Vagina (tissue), 2 donors: ENCODE data around the gene VSTM4. TPM values are rescaled to one million over a fixed set of nuclear protein-coding genes. Genes with fewer than 3 reads are reported as not detected.

Experiments
- DNase-seq, 2 donors: peaks; one replicate each; pipeline ENCODE4 v3.0.0-alpha.2; 2017; ENCODE audit errors: extremely low spot score in 2 of 2
- H3K27ac ChIP-seq: fragments of 200-600 bp; sonication (generic); one replicate; pipeline ENCODE4 v1.5.1; 2019
- H3K27me3 ChIP-seq: fragments of 200-600 bp; sonication (generic); one replicate; pipeline ENCODE4 v1.5.1; 2019
- H3K36me3 ChIP-seq, 2 donors: fragments of 200-600 bp; sonication (generic); one replicate each; pipeline ENCODE4 v1.5.1; 2017 to 2019
- H3K4me1 ChIP-seq: fragments of 200-600 bp; sonication (generic); one replicate; pipeline ENCODE4 v1.5.1; 2019
- H3K4me3 ChIP-seq, 2 donors: fragments of 200-600 bp; sonication (generic); 1 replicate in 1 of 2; 2 replicates in 1 of 2; pipeline ENCODE4 v1.5.1; 2016 to 2019
- H3K9me3 ChIP-seq: fragments of 200-600 bp; sonication (generic); one replicate; pipeline ENCODE4 v1.5.1; 2019
- POLR2A ChIP-seq, 2 donors: fragments of 450-650 bp; IDR thresholded peaks; one replicate each; pipeline ENCODE4 v1.6.1; 2017; ENCODE audit warnings: antibody characterized with exemption in 2 of 2, mild to moderate bottlenecking in 2 of 2, moderate library complexity in 2 of 2
- POLR2AphosphoS5 ChIP-seq, 2 donors: sonication (generic); formaldehyde crosslinking; IDR thresholded peaks; one replicate each; pipeline ENCODE4 v1.9.0; 2017; ENCODE audit warnings: antibody characterized with exemption in 2 of 2, mild to moderate bottlenecking in 2 of 2, low read depth in 1 of 2; ENCODE audit not compliant: insufficient read depth in 1 of 2
- intact Hi-C: fragments of 100-400 bp; cut with DNase I; formaldehyde crosslinking; loops from one replicate; pipeline ENCODE4 v1.15.1; 2023
- microRNA-seq: library from miRNA; unstranded; fragments of <30 nt; microRNA quantifications from one replicate; pipeline ENCODE4, GENCODE V29; 2017; ENCODE audit warnings: borderline number of aligned reads, borderline replicate concordance
- small RNA-seq: library from RNA; depleted of rRNA; stranded (forward); fragments of <200 nt; gene quantifications from one replicate; pipeline ENCODE3, GENCODE V24; 2016
- total RNA-seq: library from RNA; depleted of rRNA; stranded (reverse); fragments of >200 nt; gene quantifications from one replicate; pipeline ENCODE4 v1.2.3, GENCODE V29; 2016
- TF ChIP-seq, protein P1 (sequence below), 3 experiments: fragments of 450-650 bp in 2 of 3; fragments of 200-600 bp in 1 of 3; sonication (generic) in 1 of 3; IDR thresholded peaks; one replicate each; pipeline ENCODE4 v1.5.1; 2017 to 2019; ENCODE audit warnings: antibody characterized with exemption in 3 of 3, mild to moderate bottlenecking in 2 of 3, moderate library complexity in 2 of 3

VSTM4 gene
- total RNA-seq, 1 donor from 2014 or later: 14.0 TPM

DNA sequence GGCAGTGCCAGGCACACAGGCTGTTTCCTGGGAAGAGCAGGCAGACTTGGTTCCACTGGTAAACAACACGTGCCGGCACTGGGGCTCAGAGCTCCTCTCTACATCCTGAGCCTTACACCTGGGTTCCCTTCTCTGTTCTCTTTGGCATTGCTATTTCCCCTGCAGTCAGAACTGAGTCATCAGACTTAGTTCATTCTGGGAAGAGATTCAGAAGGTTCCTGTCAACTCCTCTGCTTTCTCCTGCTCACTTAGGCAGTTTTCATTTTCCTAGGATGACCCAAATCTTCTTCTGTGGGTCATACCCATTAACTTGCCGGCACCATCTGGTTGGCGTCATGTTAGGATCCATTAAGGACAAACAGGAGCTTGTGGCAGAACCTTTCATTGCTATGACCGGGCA is 142.3 kb downstream of the VSTM4 start:
- no peaks in the 10 kb centered on the region for H3K27me3 ChIP-seq
- TF ChIP-seq POLR2AphosphoS5 (IDR thresholded peaks at IDR 0.05; ENCODE audit: insufficient read depth in 1 of 2, low read depth in 1 of 2) (no peak), POLR2A (IDR thresholded peaks at IDR 0.05) (no peak)
- TF ChIP-seq, protein P1, sequence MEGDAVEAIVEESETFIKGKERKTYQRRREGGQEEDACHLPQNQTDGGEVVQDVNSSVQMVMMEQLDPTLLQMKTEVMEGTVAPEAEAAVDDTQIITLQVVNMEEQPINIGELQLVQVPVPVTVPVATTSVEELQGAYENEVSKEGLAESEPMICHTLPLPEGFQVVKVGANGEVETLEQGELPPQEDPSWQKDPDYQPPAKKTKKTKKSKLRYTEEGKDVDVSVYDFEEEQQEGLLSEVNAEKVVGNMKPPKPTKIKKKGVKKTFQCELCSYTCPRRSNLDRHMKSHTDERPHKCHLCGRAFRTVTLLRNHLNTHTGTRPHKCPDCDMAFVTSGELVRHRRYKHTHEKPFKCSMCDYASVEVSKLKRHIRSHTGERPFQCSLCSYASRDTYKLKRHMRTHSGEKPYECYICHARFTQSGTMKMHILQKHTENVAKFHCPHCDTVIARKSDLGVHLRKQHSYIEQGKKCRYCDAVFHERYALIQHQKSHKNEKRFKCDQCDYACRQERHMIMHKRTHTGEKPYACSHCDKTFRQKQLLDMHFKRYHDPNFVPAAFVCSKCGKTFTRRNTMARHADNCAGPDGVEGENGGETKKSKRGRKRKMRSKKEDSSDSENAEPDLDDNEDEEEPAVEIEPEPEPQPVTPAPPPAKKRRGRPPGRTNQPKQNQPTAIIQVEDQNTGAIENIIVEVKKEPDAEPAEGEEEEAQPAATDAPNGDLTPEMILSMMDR (IDR thresholded peaks at IDR 0.05): no peak
- intact Hi-C loops: no loop called here
- no peak overlapping the region for H3K27ac ChIP-seq
- no peaks in the 10 kb centered on the region for H3K36me3 ChIP-seq
- DNase-seq: no peak
- no peaks in the 10 kb centered on the region for H3K4me1 ChIP-seq
- no peaks in the 10 kb centered on the region for H3K9me3 ChIP-seq
- H3K4me3 ChIP-seq: no peak overlapping the region

DNA sequence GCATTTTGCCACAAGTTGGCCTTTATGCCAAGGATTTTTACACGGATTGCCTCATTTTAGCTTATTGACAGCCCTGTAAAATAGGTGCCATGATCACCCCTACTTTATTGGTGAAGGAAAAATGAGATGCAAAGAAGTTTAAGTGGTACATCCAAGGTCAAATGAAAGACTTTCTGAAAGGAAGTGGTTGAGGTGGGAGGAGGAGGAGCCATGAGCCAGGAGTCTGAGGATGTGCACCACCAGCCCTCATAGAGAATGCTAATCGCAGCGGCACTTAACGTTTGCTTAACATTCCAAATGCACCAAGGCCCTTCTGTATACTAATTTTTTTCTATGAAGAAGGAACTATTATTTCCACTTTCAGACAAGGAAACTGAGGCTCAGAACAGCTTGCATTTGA is 144.7 kb downstream of the VSTM4 start:
- no peak overlapping the region for H3K27ac ChIP-seq
- TF ChIP-seq, protein P1 (IDR thresholded peaks at IDR 0.05): no peak
- TF ChIP-seq POLR2A (IDR thresholded peaks at IDR 0.05) (no peak), POLR2AphosphoS5 (IDR thresholded peaks at IDR 0.05; ENCODE audit: insufficient read depth in 1 of 2, low read depth in 1 of 2) (no peak)
- no peak overlapping the region for H3K4me3 ChIP-seq
- no peaks in the 10 kb centered on the region for H3K9me3 ChIP-seq
- no peaks in the 10 kb centered on the region for H3K27me3 ChIP-seq
- no peak for DNase-seq
- intact Hi-C loops: no loop called here
- no peaks in the 10 kb centered on the region for H3K4me1 ChIP-seq
- no peaks in the 10 kb centered on the region for H3K36me3 ChIP-seq

DNA sequence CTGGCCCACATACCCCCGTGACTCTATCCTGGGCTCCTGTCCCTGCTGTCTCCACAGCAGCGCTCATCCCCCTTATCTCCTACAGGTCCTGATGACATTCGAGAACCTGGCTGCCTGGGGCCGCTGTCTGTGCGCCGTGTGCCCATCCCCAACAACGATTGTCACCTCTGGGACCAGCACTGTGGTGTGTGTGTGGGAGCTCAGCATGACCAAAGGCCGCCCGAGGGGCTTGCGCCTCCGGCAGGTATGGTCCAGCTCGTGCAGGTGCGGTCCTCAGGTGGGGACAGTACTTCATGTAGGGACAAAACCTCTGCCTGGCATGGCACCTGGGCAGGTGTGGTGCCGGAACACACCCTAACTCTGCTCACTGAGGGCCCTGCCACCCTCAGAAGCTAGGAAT is 145.3 kb downstream of the VSTM4 start:
- intact Hi-C loops: no loop called here
- Histone ChIP-seq H3K27ac (no peak overlapping the region), H3K4me3 (no peak overlapping the region), H3K27me3 (no peaks in the 10 kb centered on the region), H3K4me1 (no peaks in the 10 kb centered on the region), H3K36me3 (no peaks in the 10 kb centered on the region), H3K9me3 (no peaks in the 10 kb centered on the region)
- DNase-seq: no peak
- TF ChIP-seq POLR2A (IDR thresholded peaks at IDR 0.05): no peak

DNA sequence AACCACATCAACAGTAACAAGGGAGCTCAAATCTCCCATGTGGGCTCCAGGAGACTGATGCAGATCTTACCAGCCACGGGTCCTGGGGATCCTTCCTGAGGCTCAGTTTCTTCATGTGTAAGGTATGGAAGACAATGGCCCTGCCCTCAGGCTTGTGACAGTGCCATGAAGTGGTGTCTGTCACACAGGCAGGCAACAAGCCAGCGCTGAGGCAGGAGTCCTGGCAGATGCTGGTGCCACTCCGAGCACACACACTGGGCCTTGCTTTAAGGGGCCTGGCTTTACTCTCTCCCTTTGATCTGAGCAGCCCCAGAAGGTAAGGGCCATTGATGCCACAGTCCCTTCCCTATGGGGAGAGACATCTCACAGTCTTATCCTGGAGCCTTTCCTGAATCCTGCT is 147.3 kb downstream of the VSTM4 start:
- no peak for DNase-seq
- Histone ChIP-seq H3K9me3 (no peaks in the 10 kb centered on the region), H3K4me1 (no peaks in the 10 kb centered on the region), H3K36me3 (no peaks in the 10 kb centered on the region), H3K27ac (no peak overlapping the region), H3K27me3 (no peaks in the 10 kb centered on the region), H3K4me3 (no peak overlapping the region)
- intact Hi-C loops: no loop called here
- no peak for TF ChIP-seq POLR2A (IDR thresholded peaks at IDR 0.05)
- TF ChIP-seq, protein P1 (IDR thresholded peaks at IDR 0.05): no peak
- no peak for TF ChIP-seq POLR2AphosphoS5 (IDR thresholded peaks at IDR 0.05; ENCODE audit: insufficient read depth in 1 of 2, low read depth in 1 of 2)

DNA sequence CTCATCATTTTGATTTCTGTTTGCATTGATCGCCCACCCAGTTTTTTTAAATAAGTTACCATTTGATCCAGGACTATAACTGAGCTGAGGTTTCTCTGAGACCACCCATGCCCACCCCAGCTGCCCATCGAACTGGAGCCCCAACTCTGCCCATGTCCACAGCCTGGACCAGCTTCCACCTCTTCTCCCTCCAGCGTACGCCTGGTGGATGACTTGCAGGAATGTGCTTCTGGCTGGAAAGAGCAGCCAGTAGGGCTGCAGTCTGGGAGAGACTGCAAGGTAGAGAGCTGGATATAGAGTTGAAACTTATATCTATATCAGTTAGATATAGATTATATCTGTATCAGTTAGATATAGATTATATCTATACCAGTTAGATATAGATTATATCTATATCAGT is 149.9 kb downstream of the VSTM4 start:
- no peak for DNase-seq
- no peak overlapping the region for H3K4me3 ChIP-seq
- no peak overlapping the region for H3K27ac ChIP-seq
- no peaks in the 10 kb centered on the region for H3K36me3 ChIP-seq
- no peaks in the 10 kb centered on the region for H3K27me3 ChIP-seq
- H3K4me1 ChIP-seq: no peaks in the 10 kb centered on the region
- intact Hi-C loops: no loop called here
- H3K9me3 ChIP-seq: no peaks in the 10 kb centered on the region
- no peak for TF ChIP-seq POLR2A (IDR thresholded peaks at IDR 0.05)
- no peak for TF ChIP-seq POLR2AphosphoS5 (IDR thresholded peaks at IDR 0.05; ENCODE audit: insufficient read depth in 1 of 2, low read depth in 1 of 2)
- TF ChIP-seq, protein P1 (IDR thresholded peaks at IDR 0.05): no peak

Small RNA genes lying within 50 kb of the gene (microRNA-seq; reads per million reads assigned to microRNA genes)
- gene MIR4294: not detected

Small RNA genes lying within 50 kb of the gene (small RNA-seq; reads per million reads assigned to genes)
- gene MIR4294: not detected

Other genes with a start within 250 kb of the VSTM4 start
- not detected for gene LRRC18, start 175.7 kb downstream of the VSTM4 start, total RNA-seq
- not detected for gene FAM170B, start 18.5 kb upstream of the VSTM4 start, total RNA-seq
- gene TMEM273, start 72.9 kb upstream of the VSTM4 start, total RNA-seq: 17.9 TPM
- not detected for gene C10orf71, start 183.6 kb upstream of the VSTM4 start, total RNA-seq